ENCODE measurements around the gene FGD5.

GRCh38 chr3:14793126-14793857 lies 25.5 kb upstream of the FGD5 start:
- TF ChIP-seq POLR2A (IDR thresholded peaks at IDR 0.05) (no peak), POLR2AphosphoS5 (IDR thresholded peaks at IDR 0.05) (no peak)
- TF ChIP-seq, protein P1, sequence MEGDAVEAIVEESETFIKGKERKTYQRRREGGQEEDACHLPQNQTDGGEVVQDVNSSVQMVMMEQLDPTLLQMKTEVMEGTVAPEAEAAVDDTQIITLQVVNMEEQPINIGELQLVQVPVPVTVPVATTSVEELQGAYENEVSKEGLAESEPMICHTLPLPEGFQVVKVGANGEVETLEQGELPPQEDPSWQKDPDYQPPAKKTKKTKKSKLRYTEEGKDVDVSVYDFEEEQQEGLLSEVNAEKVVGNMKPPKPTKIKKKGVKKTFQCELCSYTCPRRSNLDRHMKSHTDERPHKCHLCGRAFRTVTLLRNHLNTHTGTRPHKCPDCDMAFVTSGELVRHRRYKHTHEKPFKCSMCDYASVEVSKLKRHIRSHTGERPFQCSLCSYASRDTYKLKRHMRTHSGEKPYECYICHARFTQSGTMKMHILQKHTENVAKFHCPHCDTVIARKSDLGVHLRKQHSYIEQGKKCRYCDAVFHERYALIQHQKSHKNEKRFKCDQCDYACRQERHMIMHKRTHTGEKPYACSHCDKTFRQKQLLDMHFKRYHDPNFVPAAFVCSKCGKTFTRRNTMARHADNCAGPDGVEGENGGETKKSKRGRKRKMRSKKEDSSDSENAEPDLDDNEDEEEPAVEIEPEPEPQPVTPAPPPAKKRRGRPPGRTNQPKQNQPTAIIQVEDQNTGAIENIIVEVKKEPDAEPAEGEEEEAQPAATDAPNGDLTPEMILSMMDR (IDR thresholded peaks at IDR 0.05): no peak

All from stomach (tissue), 4 donors.